Ramos (cell line): Measurements from ENCODE around the gene MOCS2.

Experiments used
- in situ Hi-C: fragments of 300-500 bp; cut with MboI; formaldehyde crosslinking; loops from one replicate; pipeline ENCODE4 v1.14.3; 2022; ENCODE audit warnings: low sequenced_read_pairs; ENCODE audit not compliant: unreplicated experiment

MOCS2 gene

GRCh38 chr5:53095931-53096525 is 13.5 kb downstream of the MOCS2 start:
- in situ Hi-C loops: loop anchor here (10.0 kb wide), 1 partner anchor 151 kb away; no protein-coding TSS in a partner anchor

GRCh38 chr5:53095217-53095616 is 14.3 kb downstream of the MOCS2 start:
- in situ Hi-C loops: loop anchor here (10.0 kb wide), 1 partner anchor 150 kb away; no protein-coding TSS in a partner anchor

DNA sequence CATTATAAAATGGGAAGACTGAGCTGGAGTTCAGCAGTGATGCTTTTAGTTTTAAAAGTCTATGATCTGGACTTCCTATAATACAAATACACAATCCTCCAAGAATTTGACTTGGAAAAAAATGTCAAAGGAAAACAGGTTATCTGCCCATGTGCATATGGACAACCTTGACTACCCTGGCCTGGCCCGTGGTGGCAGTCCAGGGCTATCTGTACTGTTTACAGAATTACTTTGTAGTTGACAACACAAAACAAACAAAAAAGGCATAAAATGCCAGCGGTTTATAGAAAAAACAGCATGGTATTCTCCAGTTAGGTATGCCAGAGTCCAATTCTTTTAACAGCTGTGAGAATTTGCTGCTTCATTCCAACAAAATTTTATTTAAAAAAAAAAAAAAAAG is 17.3 kb downstream of the MOCS2 start:
- in situ Hi-C loops: loop anchor here (10.0 kb wide), 1 partner anchor 147 kb away; no protein-coding TSS in a partner anchor

GRCh38 chr5:53091289-53091688 is 18.3 kb downstream of the MOCS2 start:
- in situ Hi-C loops: loop anchor here (10.0 kb wide), 1 partner anchor 146 kb away; no protein-coding TSS in a partner anchor

DNA sequence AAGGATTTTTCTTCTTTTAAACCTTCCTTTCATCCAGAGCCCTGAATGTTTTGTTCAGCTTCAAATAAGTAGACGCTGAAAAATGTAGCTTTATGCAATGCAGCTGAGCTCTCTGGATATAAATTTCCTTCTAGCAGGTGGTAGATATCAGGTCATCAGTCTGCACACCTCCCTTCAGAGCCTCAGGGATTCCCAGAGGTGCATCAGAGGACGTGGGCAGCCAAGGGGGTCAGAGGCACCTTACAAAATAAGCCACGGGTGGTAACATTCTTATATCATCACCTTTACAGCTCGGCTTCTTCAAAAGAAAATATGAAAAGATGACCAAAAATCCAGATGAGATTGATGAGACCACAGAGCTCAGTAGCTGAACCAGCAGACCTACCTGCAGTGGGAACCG is 19.3 kb downstream of the MOCS2 start:
- in situ Hi-C loops: loop anchor here (10.0 kb wide), 1 partner anchor 145 kb away; no protein-coding TSS in a partner anchor

GRCh38 chr5:53089481-53089991 is 20.0 kb downstream of the MOCS2 start:
- in situ Hi-C loops: no loop called here

GRCh38 chr5:53087621-53088121 is 21.9 kb downstream of the MOCS2 start:
- in situ Hi-C loops: no loop called here

- in situ Hi-C loops: no loop called here
These were observed 22.4 kb downstream of the MOCS2 start for GRCh38 chr5:53087171-53087570.

DNA sequence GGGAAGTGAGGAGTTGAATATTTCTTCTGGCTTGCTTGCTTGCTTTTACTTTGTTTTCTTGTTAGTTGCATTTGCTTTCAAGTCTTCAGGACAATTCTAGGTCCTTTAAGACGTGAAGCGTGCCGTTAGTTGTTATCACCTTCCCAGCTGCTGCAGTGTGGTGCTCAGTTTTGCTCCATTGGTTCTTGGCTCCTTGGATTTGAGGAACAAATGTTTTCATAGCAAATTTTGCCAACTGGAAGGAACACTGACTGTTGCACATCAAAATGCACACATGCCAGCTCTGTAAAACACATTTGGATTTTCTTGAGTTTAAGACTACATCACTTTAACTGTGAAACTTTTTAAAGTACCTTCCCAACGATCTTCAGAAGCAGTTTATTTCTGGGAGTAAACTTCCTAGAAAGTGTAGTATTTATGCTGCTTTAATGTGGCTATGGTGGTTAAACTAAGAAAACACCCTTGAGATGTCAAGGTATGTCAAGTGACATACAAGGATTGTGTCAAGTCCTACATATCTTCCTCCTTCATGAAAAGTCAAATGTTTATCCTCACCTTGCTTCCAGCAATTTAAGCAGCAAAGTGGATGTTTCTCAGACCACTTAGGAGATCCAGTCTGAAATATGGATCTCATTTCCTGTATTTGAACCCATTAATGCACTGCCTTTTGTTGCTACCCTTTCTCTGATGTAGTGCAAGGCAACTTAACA is 24.9 kb downstream of the MOCS2 start:
- in situ Hi-C loops: no loop called here

- in situ Hi-C loops: no loop called here
These were observed 25.6 kb downstream of the MOCS2 start for GRCh38 chr5:53083927-53084326.

GRCh38 chr5:53080271-53080670 is 29.3 kb downstream of the MOCS2 start:
- in situ Hi-C loops: no loop called here

DNA sequence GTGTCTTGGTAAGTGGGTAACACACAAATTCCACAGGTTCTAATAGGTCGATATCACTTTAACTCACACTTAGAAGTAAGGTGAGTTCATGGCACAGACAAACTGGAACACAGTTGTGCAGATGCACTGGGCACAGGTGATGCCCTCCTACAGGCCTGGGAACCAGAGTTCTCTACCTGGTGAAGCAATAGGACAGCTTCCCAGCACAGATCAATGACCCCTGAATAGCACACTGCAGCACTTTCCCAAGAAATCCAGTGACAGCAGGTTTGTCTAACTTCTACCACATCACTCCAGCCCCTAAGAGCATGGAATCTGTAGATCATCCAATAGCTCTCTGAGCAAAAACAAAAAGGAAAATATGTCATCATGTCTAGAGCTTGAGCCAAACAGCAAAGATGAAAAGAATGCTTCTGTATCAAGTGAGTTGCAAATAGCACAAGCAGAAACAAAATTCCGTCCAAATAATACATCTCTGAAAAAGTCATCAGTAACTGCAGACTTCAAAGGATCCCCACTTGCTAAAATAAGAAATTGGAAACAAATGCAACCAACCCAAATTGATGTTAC is 33.5 kb downstream of the MOCS2 start:
- in situ Hi-C loops: no loop called here

DNA sequence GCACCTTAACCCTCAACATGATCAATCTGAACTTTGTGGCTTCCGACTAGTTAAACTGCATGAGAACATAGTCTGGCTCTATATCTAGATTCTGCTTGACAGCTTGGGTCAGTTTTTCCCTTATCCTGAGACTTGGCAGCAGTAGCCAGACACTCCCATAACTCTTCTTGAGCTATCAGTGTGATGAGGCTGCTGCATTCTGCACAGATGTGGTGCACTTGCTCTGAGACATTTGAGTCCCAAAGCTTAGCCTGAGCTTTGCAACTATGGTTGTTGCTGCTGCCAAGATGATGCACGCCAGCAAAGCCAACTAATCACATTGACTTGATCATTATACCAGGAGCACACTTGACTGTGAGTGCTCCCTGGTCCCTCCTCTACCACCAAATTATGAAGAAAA is 36.2 kb downstream of the MOCS2 start:
- in situ Hi-C loops: no loop called here

DNA sequence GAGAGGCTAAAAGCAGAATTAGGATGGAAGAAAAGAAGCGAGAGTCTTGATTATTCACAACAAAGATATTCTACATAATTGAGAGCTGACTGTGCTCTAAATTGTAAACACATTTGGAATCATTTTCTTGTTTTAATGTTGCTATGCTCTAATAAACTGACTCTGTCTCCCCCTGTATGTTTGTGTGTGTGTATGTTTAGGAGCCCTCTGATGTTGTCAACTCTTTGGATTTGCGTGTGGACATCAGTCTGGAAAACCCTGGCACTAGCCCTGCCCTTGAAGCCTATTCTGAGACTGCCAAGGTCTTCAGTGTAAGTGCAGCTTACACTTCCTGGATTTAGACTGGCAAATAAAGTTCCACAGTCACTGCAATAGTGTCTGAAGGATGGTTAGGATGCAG is 37.8 kb downstream of the MOCS2 start:
- in situ Hi-C loops: no loop called here

GRCh38 chr5:53071298-53071697 is 38.3 kb downstream of the MOCS2 start:
- in situ Hi-C loops: no loop called here

GRCh38 chr5:53069626-53070025 is 39.9 kb downstream of the MOCS2 start:
- in situ Hi-C loops: no loop called here

DNA sequence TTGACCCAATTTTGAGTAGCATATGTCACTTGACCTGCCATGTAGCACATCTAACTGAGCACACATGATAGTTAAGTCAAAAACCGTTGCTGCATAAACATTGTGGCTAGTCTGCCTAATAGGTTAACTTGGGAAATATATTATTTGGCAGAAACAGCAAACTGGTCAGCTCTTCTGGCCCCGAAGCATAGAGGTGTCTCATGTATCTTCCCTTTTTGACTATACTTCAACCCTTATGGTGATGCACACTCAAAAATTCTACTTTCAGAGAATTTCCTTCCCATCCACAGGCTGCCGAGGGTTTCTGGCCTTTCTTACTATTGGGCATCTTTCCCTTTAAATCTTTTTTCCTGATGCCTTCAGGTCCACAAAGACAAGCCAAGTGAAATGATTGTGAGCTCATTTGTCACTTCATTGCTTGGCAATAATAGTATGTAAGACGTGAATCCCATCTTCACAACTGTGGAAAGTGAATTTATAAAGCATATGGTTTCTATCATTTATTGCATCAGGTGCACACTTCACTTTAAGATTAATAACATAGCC is 41.2 kb downstream of the MOCS2 start:
- in situ Hi-C loops: no loop called here

DNA sequence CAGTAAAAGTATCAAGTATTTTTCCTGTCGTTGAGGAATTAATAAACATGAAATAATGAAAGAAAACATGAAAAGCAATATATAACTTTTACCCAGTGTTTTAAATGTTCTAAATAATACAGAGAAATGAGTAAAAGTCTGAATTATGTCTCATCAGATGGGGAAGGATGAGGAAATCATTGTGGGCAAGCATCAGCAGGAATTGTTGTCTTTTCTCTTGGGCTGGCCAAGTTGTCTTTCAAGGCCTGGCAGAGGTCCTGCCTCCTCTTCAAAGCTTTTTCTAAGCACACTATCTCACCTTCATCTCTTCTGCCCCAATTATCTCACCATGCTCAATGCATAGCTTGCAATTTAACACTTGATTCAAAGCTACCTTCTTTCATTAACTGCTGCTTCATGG is 41.9 kb downstream of the MOCS2 start:
- in situ Hi-C loops: no loop called here

DNA sequence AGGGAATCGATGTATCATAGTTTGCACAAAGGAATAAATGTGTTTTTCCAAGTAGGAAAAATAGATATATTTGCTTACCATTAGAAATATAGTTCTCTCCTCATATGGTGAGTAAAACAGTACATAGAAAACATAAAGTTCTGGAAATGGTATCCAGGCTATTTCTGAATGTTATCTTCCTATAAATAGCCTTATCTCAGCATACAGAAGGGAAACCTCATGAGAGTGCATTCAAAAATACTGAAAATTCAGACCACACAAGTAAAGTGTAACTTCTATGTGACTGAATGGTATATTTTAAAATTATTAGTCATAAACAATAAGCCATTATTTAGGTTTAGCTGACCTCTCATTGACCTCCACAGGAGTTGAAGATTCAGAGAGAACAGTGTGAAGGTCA is 43.5 kb downstream of the MOCS2 start:
- in situ Hi-C loops: no loop called here

- in situ Hi-C loops: no loop called here
These were observed 45.8 kb downstream of the MOCS2 start for GRCh38 chr5:53063791-53064190.

GRCh38 chr5:53063176-53063575 is 46.4 kb downstream of the MOCS2 start:
- in situ Hi-C loops: no loop called here
